ENCODE measurements around the gene IGSF9B.

DNA sequence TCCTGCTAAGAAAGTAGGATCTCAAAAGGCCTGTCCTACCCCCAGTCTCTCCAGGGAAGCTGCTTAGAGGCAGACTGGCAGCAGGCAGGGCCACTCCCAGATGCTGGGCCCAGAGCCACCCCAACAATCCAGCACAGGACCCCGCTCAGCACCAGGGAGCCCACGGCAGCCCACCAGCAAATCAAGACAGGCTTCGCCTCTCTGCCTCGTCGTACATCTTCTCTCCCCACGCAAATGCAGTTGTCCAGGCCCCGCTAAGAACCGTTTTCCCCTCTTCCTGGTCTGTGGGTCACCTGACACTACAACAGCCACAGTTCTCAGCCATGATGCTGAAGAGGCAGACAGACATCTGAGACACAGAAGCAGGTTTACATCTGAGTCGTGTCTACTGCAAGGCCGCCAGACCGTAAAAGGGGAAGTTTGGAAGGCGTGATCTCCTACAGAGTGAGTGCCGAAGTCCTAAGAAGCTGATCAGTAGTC, 51.1 kb downstream of the IGSF9B start:
- TF ChIP-seq SMAD5 (IDR thresholded peaks at IDR 0.05; ENCODE audit: low read depth) (no peak), NR2F1 (conservative IDR thresholded peaks at IDR 0.05) (no peak), HDGF (IDR thresholded peaks at IDR 0.05) (no peak), HDAC6 (IDR thresholded peaks at IDR 0.05; ENCODE audit: unreplicated experiment) (no peak), FOXK2 (IDR thresholded peaks at IDR 0.05) (no peak), POLR2A (IDR thresholded peaks at IDR 0.05; ENCODE audit: low read depth, low read length) (no peak), BCL11A (IDR thresholded peaks at IDR 0.05; ENCODE audit: low read depth, low read length) (no peak), JUNB (IDR thresholded peaks at IDR 0.05) (no peak), EP300 (IDR thresholded peaks at IDR 0.05; ENCODE audit: borderline replicate concordance in 1 of 2, control insufficient read depth in 1 of 2, low read depth in 2 of 2, low read length in 2 of 2) (no peak), ETV6 (conservative IDR thresholded peaks at IDR 0.05 in 1 of 2, IDR thresholded peaks at IDR 0.05 in 1 of 2; ENCODE audit: borderline replicate concordance in 1 of 2, low read depth in 1 of 2) (no peak)
- TF ChIP-seq, protein P1, sequence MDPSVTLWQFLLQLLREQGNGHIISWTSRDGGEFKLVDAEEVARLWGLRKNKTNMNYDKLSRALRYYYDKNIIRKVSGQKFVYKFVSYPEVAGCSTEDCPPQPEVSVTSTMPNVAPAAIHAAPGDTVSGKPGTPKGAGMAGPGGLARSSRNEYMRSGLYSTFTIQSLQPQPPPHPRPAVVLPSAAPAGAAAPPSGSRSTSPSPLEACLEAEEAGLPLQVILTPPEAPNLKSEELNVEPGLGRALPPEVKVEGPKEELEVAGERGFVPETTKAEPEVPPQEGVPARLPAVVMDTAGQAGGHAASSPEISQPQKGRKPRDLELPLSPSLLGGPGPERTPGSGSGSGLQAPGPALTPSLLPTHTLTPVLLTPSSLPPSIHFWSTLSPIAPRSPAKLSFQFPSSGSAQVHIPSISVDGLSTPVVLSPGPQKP (IDR thresholded peaks at IDR 0.05; ENCODE audit: low read depth, low read length): no peak
- TF ChIP-seq, protein P2, sequence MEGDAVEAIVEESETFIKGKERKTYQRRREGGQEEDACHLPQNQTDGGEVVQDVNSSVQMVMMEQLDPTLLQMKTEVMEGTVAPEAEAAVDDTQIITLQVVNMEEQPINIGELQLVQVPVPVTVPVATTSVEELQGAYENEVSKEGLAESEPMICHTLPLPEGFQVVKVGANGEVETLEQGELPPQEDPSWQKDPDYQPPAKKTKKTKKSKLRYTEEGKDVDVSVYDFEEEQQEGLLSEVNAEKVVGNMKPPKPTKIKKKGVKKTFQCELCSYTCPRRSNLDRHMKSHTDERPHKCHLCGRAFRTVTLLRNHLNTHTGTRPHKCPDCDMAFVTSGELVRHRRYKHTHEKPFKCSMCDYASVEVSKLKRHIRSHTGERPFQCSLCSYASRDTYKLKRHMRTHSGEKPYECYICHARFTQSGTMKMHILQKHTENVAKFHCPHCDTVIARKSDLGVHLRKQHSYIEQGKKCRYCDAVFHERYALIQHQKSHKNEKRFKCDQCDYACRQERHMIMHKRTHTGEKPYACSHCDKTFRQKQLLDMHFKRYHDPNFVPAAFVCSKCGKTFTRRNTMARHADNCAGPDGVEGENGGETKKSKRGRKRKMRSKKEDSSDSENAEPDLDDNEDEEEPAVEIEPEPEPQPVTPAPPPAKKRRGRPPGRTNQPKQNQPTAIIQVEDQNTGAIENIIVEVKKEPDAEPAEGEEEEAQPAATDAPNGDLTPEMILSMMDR (IDR thresholded peaks at IDR 0.05 in 2 of 3, conservative IDR thresholded peaks at IDR 0.05 in 1 of 3; ENCODE audit: control insufficient read depth in 2 of 3, extremely low read depth in 1 of 3, insufficient read depth in 1 of 3, low read depth in 3 of 3, low read length in 3 of 3): no peak
